Liver (tissue), 9 donors: ENCODE measurements around the gene KCNJ12. TPM values are rescaled to one million over a fixed set of nuclear protein-coding genes. Genes with fewer than 3 reads are reported as not detected.

ENCODE experiments used
- DNase-seq: peaks from one replicate; pipeline ENCODE4 v3.0.0-alpha.2; 2017; ENCODE audit warnings: low spot score
- H3K27ac ChIP-seq, 2 donors: one replicate each; pipeline ENCODE4 v1.7.0; 2013; ENCODE audit warnings: inconsistent platforms in 2 of 2, low read length in 2 of 2, control low read depth in 1 of 2, low read depth in 1 of 2, mild to moderate bottlenecking in 1 of 2
- H3K27me3 ChIP-seq, 4 donors: one replicate each; pipeline versions ENCODE4 v1.6.1 to v1.7.0; 2013; ENCODE audit warnings: low read length in 3 of 4, inconsistent platforms in 1 of 4, mild to moderate bottlenecking in 1 of 4, moderate library complexity in 1 of 4; ENCODE audit not compliant: control insufficient read depth in 4 of 4, insufficient read depth in 4 of 4
- H3K36me3 ChIP-seq, 4 donors: one replicate each; pipeline versions ENCODE4 v1.6.1 to v1.7.0; 2013; ENCODE audit warnings: low read length in 3 of 4, mild to moderate bottlenecking in 3 of 4, low read depth in 1 of 4, moderate library complexity in 1 of 4; ENCODE audit not compliant: control insufficient read depth in 4 of 4, insufficient read depth in 3 of 4
- H3K4me1 ChIP-seq, 4 donors: one replicate each; pipeline versions ENCODE4 v1.6.1 to v1.7.0; 2013; ENCODE audit warnings: low read length in 3 of 4, mild to moderate bottlenecking in 3 of 4, moderate library complexity in 1 of 4; ENCODE audit not compliant: control insufficient read depth in 4 of 4, insufficient read depth in 4 of 4
- H3K4me3 ChIP-seq, 3 donors: one replicate each; pipeline versions ENCODE4 v1.6.1 to v1.7.0; 2013; ENCODE audit warnings: low read length in 3 of 3, control low read depth in 1 of 3, low read depth in 1 of 3, mild to moderate bottlenecking in 1 of 3
- H3K9ac ChIP-seq, 2 donors: one replicate each; pipeline ENCODE4 v1.7.0; 2013; ENCODE audit warnings: low read length in 2 of 2, mild to moderate bottlenecking in 2 of 2, moderate library complexity in 2 of 2, control low read depth in 1 of 2, low read depth in 1 of 2
- H3K9me3 ChIP-seq, 4 donors: one replicate each; pipeline versions ENCODE4 v1.6.1 to v1.7.0; 2013; ENCODE audit warnings: low read length in 3 of 4; ENCODE audit not compliant: control insufficient read depth in 4 of 4
- EGR1 ChIP-seq, 2 donors: IDR thresholded peaks; 2 replicates each; pipeline ENCODE4 v1.6.1; 2016 to 2018; ENCODE audit warnings: antibody characterized with exemption in 2 of 2, low read depth in 2 of 2
- FOXA1 ChIP-seq: IDR thresholded peaks from 2 replicates; pipeline ENCODE4 v1.6.1; 2016; ENCODE audit warnings: antibody characterized with exemption
- FOXA2 ChIP-seq: IDR thresholded peaks from 2 replicates; pipeline ENCODE4 v1.6.1; 2016; ENCODE audit warnings: antibody characterized with exemption
- GABPA ChIP-seq, 2 donors: IDR thresholded peaks in 1 of 2; conservative IDR thresholded peaks in 1 of 2; 2 replicates each; pipeline ENCODE4 v1.6.1; 2016; ENCODE audit warnings: antibody characterized with exemption in 2 of 2, mild to moderate bottlenecking in 1 of 2, moderate library complexity in 1 of 2
- HNF4A ChIP-seq, 2 donors: conservative IDR thresholded peaks; 2 replicates each; pipeline ENCODE4 v1.6.1; 2016; ENCODE audit warnings: antibody characterized with exemption in 2 of 2, mild to moderate bottlenecking in 2 of 2
- HNF4G ChIP-seq: IDR thresholded peaks from 2 replicates; pipeline ENCODE4 v1.6.1; 2016; ENCODE audit warnings: antibody characterized with exemption
- JUND ChIP-seq, 2 donors: IDR thresholded peaks; 2 replicates each; pipeline ENCODE4 v1.6.1; 2016; ENCODE audit warnings: antibody characterized with exemption in 2 of 2
- NR2F2 ChIP-seq: IDR thresholded peaks from 2 replicates; pipeline ENCODE4 v1.6.1; 2016; ENCODE audit warnings: antibody characterized with exemption
- RAD21 ChIP-seq, 2 donors: IDR thresholded peaks; 2 replicates each; pipeline ENCODE4 v1.6.1; 2016; ENCODE audit warnings: antibody characterized with exemption in 2 of 2, mild to moderate bottlenecking in 2 of 2
- RXRA ChIP-seq, 2 donors: IDR thresholded peaks; 2 replicates each; pipeline ENCODE4 v1.6.1; 2017 to 2018; ENCODE audit warnings: antibody characterized with exemption in 2 of 2, mild to moderate bottlenecking in 1 of 2
- SP1 ChIP-seq: IDR thresholded peaks from 2 replicates; pipeline ENCODE4 v1.6.1; 2018; ENCODE audit warnings: antibody characterized with exemption, mild to moderate bottlenecking
- TAF1 ChIP-seq: conservative IDR thresholded peaks from 2 replicates; pipeline ENCODE4 v1.6.1; 2016; ENCODE audit warnings: antibody characterized with exemption, mild to moderate bottlenecking
- YY1 ChIP-seq: IDR thresholded peaks from 2 replicates; pipeline ENCODE4 v1.6.1; 2016; ENCODE audit warnings: antibody characterized with exemption, mild to moderate bottlenecking
- WGBS: extraction: QIAGEN DNeasy Blood & Tissue Kit; methylation state at CpG from one replicate; pipeline ENCODE4 v1.1.7; 2013; 5-methylcytosine and 5-hydroxymethylcytosine counted together
- polyA plus RNA-seq, 2 donors: library from polyadenylated mRNA; stranded (reverse) in 1 of 2; unstranded in 1 of 2; fragments of 200-250 nt in 1 of 2; fragments of >200 nt in 1 of 2; fragmentation: Nextera tagmentation in 1 of 2; extraction: Ambion mirVana in 1 of 2; gene quantifications; one replicate each; pipeline versions ENCODE4 v1.2.1 to v1.2.3, GENCODE V29; 2013 to 2015
- total RNA-seq, 2 donors: library from RNA; depleted of rRNA; stranded (reverse); fragments of >200 nt; gene quantifications; one replicate each; pipeline ENCODE4 v1.2.3, GENCODE V29; 2014
- TF ChIP-seq, protein P1 (sequence below): IDR thresholded peaks from 2 replicates; pipeline ENCODE4 v1.6.1; 2016; ENCODE audit warnings: antibody characterized with exemption, mild to moderate bottlenecking
- TF ChIP-seq, protein P2 (sequence below): IDR thresholded peaks from 2 replicates; pipeline ENCODE4 v1.6.1; 2016; ENCODE audit warnings: antibody characterized with exemption
- TF ChIP-seq, protein P3 (sequence below): fragments of 150-350 bp; IDR thresholded peaks from 2 replicates; pipeline ENCODE4 v1.5.1; 2017; ENCODE audit warnings: improper control_type of control experiment, low read depth, low read length; ENCODE audit not compliant: missing input control
- TF ChIP-seq, protein P4 (sequence below): IDR thresholded peaks from 2 replicates; pipeline ENCODE4 v1.6.1; 2016; ENCODE audit warnings: antibody characterized with exemption
- TF ChIP-seq, protein P5 (sequence below): IDR thresholded peaks from 2 replicates; pipeline ENCODE4 v1.6.1; 2016; ENCODE audit warnings: antibody characterized with exemption
- donor health status: healthy.
- donor health status: healthy.
- donor health status: healthy.
- donor health status: healthy.
- donor health status: healthy.

Gene KCNJ12
- total and polyA plus RNA-seq, 4 donors: 0.25 to 0.67 (median 0.38) TPM

DNA sequence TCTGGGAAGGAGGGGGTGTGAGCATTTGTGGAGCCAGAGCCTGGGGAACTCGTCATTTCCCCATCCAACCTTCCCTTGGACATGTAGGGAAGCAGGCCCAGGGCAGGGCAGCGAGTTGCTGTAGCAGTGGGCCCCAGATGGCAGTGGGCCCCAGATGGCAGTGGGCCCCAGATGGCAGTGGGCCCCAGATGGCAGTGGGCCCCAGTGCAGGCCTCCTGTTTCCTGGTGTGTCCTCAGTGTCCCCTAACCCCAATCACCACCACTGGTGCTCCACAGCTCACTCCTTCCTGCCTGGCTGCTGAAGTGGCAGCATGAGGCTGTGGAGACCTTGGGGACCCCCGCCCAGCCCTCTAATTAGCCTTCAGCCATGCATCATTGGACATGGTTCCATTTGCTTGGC is 4.5 kb downstream of the KCNJ12 start:
- no peak for TF ChIP-seq JUND (IDR thresholded peaks at IDR 0.05)
- TF ChIP-seq GABPA (IDR thresholded peaks at IDR 0.05 in 1 of 2, conservative IDR thresholded peaks at IDR 0.05 in 1 of 2): no peak
- TF ChIP-seq, protein P1, sequence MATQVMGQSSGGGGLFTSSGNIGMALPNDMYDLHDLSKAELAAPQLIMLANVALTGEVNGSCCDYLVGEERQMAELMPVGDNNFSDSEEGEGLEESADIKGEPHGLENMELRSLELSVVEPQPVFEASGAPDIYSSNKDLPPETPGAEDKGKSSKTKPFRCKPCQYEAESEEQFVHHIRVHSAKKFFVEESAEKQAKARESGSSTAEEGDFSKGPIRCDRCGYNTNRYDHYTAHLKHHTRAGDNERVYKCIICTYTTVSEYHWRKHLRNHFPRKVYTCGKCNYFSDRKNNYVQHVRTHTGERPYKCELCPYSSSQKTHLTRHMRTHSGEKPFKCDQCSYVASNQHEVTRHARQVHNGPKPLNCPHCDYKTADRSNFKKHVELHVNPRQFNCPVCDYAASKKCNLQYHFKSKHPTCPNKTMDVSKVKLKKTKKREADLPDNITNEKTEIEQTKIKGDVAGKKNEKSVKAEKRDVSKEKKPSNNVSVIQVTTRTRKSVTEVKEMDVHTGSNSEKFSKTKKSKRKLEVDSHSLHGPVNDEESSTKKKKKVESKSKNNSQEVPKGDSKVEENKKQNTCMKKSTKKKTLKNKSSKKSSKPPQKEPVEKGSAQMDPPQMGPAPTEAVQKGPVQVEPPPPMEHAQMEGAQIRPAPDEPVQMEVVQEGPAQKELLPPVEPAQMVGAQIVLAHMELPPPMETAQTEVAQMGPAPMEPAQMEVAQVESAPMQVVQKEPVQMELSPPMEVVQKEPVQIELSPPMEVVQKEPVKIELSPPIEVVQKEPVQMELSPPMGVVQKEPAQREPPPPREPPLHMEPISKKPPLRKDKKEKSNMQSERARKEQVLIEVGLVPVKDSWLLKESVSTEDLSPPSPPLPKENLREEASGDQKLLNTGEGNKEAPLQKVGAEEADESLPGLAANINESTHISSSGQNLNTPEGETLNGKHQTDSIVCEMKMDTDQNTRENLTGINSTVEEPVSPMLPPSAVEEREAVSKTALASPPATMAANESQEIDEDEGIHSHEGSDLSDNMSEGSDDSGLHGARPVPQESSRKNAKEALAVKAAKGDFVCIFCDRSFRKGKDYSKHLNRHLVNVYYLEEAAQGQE: no peak
- TF ChIP-seq HNF4G: no peak
- TF ChIP-seq FOXA1: no peak
- TF ChIP-seq, protein P2, sequence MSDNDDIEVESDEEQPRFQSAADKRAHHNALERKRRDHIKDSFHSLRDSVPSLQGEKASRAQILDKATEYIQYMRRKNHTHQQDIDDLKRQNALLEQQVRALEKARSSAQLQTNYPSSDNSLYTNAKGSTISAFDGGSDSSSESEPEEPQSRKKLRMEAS: no peak
- TF ChIP-seq FOXA2: no peak
- TF ChIP-seq, protein P3, sequence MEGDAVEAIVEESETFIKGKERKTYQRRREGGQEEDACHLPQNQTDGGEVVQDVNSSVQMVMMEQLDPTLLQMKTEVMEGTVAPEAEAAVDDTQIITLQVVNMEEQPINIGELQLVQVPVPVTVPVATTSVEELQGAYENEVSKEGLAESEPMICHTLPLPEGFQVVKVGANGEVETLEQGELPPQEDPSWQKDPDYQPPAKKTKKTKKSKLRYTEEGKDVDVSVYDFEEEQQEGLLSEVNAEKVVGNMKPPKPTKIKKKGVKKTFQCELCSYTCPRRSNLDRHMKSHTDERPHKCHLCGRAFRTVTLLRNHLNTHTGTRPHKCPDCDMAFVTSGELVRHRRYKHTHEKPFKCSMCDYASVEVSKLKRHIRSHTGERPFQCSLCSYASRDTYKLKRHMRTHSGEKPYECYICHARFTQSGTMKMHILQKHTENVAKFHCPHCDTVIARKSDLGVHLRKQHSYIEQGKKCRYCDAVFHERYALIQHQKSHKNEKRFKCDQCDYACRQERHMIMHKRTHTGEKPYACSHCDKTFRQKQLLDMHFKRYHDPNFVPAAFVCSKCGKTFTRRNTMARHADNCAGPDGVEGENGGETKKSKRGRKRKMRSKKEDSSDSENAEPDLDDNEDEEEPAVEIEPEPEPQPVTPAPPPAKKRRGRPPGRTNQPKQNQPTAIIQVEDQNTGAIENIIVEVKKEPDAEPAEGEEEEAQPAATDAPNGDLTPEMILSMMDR: no peak
- TF ChIP-seq, protein P4, sequence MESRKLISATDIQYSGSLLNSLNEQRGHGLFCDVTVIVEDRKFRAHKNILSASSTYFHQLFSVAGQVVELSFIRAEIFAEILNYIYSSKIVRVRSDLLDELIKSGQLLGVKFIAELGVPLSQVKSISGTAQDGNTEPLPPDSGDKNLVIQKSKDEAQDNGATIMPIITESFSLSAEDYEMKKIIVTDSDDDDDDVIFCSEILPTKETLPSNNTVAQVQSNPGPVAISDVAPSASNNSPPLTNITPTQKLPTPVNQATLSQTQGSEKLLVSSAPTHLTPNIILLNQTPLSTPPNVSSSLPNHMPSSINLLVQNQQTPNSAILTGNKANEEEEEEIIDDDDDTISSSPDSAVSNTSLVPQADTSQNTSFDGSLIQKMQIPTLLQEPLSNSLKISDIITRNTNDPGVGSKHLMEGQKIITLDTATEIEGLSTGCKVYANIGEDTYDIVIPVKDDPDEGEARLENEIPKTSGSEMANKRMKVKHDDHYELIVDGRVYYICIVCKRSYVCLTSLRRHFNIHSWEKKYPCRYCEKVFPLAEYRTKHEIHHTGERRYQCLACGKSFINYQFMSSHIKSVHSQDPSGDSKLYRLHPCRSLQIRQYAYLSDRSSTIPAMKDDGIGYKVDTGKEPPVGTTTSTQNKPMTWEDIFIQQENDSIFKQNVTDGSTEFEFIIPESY: no peak
- TF ChIP-seq TAF1: no peak
- no peak for TF ChIP-seq SP1
- TF ChIP-seq NR2F2: no peak
- no peak for TF ChIP-seq RAD21 (IDR thresholded peaks at IDR 0.05)
- TF ChIP-seq, protein P5, sequence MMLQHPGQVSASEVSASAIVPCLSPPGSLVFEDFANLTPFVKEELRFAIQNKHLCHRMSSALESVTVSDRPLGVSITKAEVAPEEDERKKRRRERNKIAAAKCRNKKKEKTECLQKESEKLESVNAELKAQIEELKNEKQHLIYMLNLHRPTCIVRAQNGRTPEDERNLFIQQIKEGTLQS: no peak
- no peak for TF ChIP-seq RXRA (IDR thresholded peaks at IDR 0.05)
- no peak for TF ChIP-seq YY1
- no peak for TF ChIP-seq EGR1 (IDR thresholded peaks at IDR 0.05; ENCODE audit: low read depth in 2 of 2)
- no peak for TF ChIP-seq HNF4A (conservative IDR thresholded peaks at IDR 0.05)
- Histone ChIP-seq H3K36me3 (no peaks in the 10 kb centered on the region), H3K9ac (no peak overlapping the region), H3K9me3 (no peaks in the 10 kb centered on the region), H3K27me3 (peaks cover 0 to 5% (median 2%) of the 10 kb centered on the region in 4 donors), H3K27ac (no peak overlapping the region), H3K4me1 (peaks cover 6 to 25% (median 17%) of the 10 kb centered on the region in 4 donors), H3K4me3 (no peak overlapping the region)
- no peak for DNase-seq
- WGBS: 90% methylated on average over 3 of the region's 3 CpGs
